ENCODE results near the gene LIM2.
A peak's percentile ranks its signal among the peaks of the same experiment; 100 is the strongest.

The LIM2 gene

DNA sequence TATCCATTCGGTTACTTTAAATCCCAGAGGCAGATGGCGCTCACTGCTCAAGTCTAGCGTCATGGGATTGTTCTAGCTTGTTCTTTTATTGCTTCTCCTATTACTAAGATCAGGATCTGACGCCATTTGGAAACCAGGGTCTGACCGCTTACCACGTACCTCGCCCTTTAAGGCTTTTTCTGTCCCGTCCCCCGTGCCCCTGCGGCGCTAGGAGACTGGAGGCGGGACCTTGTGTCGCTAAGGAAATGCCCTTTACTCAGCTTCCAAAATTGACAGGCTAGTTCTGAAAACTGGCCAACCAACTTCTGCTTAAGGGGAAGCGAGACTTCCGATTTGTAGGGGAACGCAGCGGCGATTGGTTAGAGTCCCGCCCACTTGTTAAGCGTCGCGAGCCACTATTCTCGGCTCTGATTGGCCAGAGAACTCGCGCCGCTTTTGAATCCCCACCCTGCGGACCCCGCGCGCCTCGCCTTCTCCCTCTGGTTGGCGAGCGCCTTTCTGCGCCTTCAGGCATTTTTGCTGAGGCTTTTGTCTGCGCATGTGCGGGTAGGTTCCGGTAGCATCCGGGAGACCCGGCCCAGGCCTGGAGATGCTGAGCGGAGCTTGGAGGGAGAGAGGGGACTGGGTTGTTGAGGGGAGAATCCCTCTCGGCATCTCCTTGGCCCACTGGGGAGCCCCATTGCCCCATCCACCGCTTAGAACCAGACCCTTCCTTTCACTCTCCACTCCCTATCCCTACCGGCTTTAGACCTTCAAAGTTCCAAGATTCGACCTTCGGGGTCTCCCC is 6.5 kb upstream of the LIM2 start:
- DNase-seq, result peak; percentile 100

DNA sequence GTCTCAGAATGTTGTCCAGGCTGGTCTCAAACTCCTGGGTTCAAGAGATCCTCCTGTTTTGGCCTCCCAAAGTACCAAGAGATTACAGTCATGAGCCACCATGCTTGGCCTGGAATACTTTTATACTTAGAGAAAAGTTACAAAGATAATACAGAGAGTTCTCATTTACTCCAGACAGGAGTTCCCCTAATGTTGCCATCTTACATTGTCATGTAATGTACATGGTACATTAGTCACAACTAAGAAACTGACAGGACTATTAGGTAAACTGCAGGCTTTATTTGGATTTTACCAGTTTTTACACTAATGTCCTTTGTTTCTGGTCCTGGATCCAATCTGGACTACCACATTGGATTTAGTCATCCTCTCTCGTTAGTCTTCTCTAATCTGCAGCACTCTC is 4.9 kb upstream of the LIM2 start:
- no peak for DNase-seq

DNA sequence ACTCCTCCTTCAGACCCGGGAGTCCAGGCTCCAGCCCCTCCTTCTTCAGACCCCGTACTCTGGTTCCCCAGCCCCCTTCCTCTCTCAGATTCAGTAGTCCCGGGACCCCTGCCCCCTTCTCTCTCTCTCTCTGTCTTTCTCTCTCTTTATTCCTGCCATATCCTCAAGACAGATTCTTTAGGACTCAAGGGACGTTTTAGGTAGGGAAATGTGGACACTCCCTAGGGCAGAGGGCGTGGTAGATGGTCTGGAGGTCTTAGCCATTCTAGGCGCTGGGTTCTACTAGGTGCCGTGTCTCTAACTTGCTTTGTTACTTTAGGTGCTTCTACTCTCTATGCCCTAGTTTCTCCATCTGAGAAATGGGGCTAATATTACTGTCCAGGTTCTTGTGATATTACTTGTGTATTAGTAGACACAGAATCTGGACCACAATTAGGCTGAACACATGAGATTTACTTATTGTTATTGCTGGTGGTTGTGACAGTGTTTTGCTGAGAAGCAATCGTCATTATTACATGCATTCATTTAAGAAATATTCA is 3.4 kb upstream of the LIM2 start:
- no peak for DNase-seq

DNA sequence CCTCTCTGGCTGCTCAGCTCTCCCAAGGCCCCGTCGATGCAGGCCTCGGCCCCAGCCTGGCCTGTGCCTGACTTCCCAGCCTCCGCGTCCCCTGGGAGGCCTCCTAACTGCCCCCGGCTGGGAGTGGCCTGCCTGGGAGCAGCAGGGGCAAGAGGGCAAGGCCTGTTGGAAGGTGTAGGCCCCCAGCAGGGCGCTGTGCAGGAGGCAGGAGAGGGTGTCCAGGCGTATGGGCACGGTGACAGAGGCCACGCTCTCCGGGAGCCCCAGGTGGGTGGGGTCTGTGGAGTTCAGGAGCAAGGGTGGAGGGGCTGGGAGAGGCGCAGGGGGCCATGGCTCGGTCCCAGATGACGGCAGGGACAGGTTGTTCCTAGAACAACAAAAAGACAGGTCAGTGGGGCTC is 1.4 kb upstream of the LIM2 start:
- no peak for DNase-seq

DNA sequence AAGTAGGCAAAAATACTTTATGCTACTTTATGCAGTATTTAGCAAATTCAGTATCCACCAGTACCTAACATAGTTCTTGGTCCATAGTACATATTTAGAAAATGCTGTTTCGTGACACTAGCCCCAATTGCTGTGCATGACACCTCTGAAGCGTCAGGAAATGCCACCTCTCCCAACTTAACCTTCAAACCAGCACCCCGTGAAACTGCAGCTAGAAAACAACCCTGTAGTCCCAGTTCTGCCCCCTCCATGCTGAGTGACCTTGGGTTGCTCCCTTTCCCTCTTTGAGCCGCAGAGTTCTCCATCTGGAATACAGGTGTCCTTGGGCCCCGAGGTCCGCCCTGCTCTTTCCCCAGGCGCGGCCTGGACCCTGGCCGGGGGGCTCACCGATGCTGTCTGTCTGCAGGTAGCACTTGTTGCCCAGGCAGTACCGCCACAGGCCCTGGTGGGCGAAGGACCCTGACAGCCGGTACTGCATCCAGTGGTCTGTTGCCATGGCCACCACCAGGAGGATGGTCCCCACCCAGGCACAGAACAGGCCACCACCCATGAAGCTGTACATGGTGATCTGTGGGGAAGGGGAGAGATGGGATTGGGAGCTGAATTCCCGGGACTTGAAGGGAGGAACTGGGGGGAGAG is 773 bp downstream of the LIM2 start:
- no peak for DNase-seq

DNA sequence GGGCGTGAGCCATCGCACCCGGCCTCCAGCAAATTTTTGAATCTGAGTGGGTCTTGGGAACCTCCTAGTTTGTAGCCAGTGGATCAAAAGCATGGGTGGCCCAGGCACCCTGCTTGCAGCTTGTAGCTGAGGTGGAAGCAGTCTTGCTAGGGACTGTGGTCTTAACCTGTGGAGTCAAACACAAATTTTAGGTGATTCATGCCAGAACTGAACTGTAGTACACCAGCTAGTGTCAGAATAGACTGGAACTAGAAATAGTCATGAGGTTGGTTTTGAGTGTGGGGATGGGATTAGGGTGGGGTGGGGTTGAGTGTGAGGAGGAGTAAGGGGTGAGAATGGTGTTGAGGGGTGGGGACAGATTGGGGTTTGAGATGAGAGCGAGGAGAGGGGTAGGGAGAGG is 5.8 kb downstream of the LIM2 start:
- no peak for DNase-seq

DNA sequence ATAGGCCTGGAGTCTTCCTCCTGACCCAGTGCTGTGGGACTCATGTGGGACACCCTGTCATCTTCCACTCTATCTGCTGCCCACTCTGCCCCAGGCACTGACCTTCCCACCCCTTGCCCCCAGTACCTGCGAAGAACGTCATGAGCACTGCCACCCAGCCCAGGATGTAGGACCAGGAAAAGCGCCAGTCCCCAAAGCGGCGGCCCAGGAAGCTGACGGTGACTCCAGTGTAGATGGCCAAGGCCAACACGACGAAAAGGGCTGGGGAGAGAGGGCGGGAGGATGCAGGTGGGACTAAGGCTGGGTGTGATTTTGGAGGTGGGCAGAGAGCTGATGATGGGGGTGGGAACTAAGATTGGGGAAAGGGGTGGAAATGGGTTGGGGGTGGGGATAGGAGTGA is 7.4 kb downstream of the LIM2 start:
- DNase-seq, result no peak

DNA sequence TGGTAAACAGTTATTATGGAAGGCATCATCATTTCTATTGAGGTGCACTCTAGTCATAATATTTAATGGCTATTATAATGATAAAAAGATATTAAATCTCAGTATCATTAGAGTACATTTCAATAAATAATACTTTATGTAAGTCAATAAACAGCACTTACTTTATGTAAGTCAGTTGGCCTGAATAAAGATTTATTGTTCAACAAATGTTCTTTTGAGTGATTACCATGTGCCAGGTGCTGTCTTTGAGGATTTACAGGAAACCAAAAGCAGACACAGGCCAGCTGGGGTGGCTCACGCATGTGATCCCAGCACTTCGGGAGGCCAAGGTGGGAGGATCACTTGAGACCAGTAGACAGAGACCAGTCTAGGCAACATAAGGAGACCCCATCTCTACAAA is 10.4 kb downstream of the LIM2 start:
- no peak for DNase-seq

DNA sequence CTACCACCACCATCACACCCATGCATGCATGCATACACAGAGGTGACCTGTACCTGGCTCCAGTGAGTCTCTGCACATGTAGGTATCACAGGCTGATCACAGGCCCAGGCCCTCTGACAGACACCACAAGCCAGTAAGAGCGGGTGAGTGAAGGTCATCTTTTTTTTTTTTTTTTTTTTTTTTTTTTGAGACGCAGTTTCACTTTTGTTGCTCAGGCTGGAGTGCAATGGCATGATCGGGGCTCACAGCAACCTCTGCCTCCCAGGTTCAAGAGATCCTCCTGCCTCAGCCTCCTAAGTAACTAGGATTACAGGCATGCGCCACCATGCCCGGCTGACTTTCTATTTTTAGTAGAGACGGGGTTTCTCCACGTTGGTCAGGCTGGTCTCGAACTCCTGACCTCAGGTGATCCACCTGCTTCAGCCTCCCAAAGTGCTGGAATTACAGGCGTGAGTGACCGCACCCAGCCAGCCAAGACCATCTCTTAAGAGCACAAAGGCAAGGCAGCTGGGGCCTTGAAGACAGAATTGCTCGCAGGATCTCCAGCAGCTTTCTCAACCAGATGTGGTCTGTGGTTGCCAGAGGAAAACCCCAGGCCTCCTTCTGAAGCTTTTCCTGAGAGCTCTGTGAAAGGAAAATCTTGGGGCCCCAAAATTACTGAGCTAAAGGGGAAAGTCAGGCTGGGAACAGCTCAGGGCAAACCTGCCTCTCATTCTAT is 12.1 kb downstream of the LIM2 start:
- DNase-seq, result no peak

DNA sequence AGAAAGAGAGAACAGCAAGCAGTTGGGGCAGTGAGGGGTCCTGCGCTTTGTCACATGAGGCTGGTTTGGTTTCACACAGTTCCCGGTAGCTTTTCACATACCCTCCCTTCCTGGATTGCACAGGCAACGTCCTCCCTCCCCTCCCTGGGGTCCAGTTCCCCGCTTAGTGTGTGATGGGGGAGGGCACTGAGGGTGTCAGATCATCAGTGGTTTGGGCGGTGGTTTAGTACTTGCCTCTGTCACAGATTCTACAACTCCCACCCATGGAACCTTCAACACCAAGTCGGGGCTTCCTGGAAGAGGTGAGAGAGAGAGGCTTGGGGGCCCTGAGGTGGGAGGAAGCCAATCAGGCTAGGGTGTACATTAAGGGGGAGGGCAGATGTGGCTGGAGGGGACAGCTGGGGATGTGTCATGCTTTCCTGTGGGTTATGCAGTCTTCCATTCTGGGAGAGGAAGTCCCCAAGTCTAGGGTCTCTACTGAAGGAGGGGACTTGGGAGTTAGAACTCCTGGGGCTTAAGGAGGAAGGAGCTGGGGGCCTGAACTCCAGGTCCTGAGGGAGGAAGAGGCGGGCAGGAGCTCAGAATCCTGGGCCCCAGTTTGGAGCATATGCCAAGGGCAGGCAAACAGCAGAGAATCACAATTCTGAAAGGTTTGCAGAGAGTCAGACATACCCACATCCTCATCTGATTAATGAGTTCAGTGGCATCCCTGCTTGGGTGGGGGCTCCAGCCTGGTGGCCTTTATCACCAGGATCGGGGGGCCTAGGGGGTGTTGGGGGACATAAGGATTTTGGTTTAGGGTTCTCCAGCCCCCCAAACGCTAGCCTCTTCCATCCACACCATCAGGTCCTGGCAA is 14.9 kb downstream of the LIM2 start, which contains the start of gene NKG7:
NKG7 (minus strand) TSS at position 6 of the 856 bp plus-strand sequence. CDS start 119 bp downstream, outside the sequence.
- DNase-seq, result no peak

DNA sequence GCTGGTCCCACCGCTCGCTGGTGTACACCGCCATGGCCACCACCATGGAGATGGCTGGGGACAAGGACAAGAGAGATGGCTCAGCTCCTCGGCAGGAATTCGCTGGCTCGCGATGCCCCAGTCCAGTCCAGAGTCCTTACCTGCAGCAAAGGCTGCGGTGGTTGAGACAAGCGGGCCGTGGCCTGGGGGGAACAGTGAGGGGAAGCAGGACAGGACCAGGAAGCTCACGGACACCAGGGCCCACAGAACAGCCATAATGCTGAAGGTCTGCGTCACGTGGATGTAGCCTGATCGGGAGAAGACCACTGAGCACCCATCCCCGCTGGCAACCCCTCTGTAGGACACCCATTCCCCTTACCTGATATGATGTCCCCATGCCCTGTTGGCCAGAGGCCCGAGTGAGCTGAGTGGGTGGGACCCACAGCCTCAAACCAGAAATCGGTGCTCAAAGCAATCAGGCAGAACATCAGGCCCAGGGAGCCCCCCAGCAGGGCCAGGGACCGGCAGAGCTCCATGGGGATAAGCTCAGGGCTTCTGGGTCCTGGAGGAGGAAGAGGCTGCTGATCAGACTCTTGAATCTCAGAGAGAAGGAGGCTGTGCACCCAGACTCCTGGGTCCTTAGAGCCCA is 15.6 kb downstream of the LIM2 start:
- no peak for DNase-seq

DNA sequence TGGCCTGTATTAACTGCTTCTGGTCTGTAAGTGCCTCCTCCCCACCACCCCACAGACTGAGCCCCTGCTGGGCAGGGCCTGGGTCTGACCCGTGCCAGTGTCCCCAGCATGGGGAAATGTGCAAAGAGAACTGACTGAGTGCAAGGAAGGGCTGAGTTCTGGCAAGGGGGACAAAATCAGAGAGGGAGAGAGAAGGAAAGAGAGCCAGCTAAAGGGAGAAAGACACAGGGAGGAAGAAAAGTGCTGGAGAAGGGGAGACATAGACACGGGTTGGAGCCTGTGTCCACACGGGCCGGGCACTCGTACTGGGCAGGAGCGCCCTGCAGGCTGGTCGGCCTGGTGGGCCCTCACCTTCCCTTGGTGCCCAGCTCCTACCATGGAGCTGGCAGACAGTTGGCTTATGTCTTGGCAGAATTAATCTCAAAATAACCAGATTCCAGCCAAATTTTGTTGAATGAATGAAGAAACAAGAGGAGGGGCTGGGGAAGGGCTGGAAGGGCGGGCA is 16.5 kb downstream of the LIM2 start:
- no peak for DNase-seq

DNA sequence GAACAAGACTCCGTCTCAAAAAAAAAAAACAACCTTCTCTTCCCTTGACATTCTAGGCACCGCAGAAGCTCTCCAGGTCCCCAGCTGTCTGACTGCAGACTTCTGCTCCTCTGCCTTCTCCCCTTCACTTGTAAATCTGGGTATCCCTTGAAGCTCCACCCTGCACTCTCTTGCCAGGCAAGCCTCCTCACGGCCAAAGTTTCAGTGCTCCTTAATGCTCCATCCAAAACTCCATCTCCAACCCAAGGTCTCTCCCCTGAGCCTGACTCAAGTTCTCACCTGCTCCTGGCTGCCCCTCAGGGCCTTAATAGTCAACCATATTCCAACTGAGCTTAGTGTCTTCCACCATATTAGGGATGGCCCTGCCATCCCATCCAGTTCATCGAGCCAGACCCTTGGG is 17.5 kb downstream of the LIM2 start:
- no peak for DNase-seq

DNA sequence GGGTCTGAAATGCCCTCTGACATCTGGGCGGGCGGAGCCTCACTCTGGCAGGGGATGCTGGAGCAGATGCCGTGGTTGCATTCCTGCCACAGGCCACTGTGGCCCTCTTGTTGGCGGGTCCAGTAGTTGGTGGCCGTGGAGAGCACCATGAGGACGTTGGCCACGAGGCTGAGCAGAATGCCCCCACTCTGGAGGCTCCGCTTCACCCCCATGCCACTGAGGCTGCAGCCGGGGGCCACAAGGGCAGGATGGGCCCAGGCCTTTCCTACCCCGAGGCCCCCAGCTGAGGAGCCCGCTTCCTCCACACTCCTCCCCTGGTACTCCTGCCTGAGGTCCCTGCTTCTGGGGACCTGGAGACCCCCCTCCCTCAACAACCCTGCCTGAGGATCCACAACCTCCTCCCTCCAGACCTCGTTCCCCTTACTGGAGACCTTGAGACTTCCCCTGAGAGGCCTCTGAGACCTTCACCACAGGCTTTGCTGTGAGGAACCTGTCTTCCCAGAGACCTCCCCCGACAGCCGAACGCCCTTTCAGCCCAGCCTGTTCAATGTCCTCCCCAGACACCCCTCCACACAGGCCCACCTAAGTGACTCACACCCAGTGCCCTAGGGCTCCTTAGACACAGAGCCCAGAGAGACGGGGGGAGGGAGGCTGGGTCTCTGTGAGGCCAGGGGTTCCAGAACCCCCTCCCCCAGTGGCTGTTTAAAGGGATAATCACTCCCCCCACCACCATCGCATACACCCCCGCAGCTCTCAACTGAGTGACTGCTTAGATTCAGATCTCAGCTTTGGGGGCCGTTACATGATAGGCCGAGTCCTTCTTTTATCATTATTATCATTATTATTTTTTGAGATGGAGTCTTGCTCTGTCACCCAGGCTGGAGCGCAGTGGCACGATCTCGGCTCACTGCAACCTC is 19.1 kb downstream of the LIM2 start, which contains the start of gene CLDND2:
CLDND2 (minus strand) TSS at position 638 of the 917 bp plus-strand sequence; CDS start at position 212, 426 bp downstream.
- DNase-seq, result no peak

DNA sequence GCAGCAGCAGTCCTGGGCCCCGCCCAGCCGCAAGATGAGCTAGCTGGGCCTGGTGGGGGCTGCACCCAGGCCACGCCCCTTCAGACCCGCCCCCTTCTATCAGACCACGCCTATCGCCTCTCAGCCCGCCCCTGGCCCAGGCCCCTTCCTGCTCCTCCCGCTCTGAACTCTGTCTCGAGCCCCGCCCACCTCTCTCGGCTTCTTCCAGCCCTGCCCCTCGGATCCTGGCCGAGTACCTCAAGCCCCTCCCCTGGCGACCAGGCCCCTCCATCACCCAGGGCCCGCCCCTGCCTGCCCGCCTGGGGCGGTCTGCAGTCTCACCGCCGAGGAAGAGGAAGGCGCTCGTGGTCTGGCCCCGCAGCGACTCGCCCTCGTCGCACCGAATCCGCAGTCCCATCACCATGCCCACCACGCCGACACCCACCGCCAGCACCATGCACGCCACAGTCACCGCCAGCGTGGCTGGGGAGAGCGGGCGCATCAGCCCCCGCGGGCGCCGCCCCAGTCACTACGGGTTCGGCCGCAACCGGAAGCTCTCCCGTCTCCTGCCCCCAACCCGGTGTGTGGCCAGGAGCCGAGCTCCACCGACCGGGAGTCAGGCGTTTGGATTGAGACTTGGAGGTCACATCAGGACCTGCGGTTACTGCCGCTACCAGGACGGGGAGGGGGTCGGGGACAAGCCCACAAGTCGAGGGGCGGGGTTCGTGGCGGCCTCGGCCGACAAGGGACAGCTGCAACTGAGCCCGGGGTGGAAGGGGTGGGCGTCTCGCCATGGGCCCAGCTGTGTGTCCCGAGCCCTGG is 20.0 kb downstream of the LIM2 start:
- peak; percentile 99 for DNase-seq

DNA sequence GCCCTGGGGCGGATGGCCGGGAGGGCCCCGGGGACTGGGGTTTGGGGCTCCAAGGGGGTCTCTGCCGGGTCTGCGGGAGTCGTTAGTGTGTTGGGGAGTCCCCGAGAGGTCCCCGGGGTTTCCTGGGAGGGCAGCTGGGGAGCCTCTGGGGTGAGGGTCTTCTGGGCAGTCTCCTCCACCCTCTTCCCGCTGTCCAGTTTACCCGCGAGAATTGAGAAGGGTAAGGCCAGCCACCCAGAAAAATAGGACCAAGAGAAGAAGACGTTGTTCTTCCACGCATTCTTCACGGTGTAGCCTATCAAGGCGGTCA is 20.6 kb downstream of the LIM2 start:
- no peak for DNase-seq

DNA sequence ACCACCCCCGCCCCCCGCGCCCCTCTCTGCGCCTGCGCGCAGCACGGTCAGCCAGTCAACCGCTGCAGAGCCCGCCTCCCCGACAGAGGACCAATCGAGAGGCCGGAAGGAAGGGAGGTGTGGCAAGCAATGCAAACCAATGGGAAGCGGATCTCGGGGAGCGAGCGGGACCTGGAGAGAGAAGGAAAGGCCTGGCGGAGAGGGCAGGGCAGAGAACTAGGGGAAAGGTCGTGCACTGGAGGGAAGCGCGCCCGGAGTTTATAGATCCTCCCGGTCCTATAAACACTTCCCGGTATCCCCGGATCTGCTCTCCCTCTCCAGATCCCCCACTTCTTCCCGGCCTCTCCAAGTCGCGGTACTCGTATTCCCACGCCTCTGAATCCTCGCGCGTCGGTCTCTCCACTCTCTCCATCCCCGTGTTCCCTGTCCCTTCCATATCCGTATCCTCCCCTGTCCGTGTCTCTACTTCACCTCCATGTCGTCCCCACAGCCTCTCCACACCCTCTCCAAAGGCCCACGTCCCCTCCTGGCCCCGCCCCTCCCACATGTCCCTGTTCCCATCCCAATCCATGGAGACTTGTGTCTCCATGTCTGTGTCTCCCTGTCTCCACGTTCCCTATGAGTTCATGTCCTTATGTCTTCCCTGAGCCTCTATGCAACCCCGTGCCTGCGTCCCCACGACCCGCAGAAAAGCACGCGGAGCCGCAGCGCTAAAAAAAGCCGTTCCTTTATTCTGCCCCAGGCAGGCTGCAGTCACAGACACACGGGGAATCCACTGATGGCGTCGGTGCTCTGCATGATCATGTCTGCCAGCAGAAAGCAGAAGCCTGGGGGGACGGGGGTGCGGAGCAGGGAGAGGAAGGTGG is 21.2 kb downstream of the LIM2 start:
- peak; percentile 99 for DNase-seq

DNA sequence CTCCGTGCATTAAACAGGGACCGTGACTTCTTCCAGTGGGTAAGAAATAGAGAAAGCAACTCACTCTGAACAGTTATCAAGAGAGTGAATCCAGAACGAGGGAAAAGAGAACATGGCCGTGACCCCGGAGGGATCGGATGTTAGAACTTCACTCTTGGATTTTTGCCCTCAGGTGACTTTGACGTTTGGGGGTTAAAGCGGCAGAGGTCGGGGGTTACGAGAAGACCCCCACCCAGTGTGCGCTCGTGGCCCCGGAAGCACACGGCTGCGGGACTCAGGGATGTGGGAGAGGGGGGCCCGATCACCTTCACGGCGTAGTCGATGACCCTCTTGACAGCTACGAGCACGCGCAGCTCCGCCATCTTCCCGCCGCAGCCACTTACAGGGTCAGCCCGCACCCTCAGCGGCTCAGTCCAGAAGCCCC is 21.8 kb downstream of the LIM2 start, which contains the start of gene ETFB:
ETFB (minus strand) TSS at position 424 of the 424 bp plus-strand sequence; CDS start at position 362, 62 bp downstream.
- DNase-seq, result no peak
